ENCODE data around the gene ANKRD33B. TPM values are rescaled to one million over a fixed set of nuclear protein-coding genes. Genes with fewer than 3 reads are reported as not detected.

Gene ANKRD33B
- total and polyA plus RNA-seq, 10 donors = 2.0 to 37.8 (median 24.6) TPM

- intact Hi-C loops (cut with DNase I; ENCODE audit: low total_unique reads) = no loop called here
- no peaks in the 10 kb centered on the region for H3K9me3 ChIP-seq
- H3K36me3 ChIP-seq = no peaks in the 10 kb centered on the region
- DNase-seq = no peak
- peak overlapping the region in 4 of 8 donors; percentile 28 to 54 (median 46) for H3K27ac ChIP-seq
- no peak overlapping the region for H3K4me3 ChIP-seq
- H3K27me3 ChIP-seq (replicated peaks in 1 of 7) = peaks cover 0 to 15% (median 0%) of the 10 kb centered on the region in 7 donors
- 30 to 49% (median 34%) methylated on average over 4 of the region's 4 CpGs for WGBS, 5 donors
- TF ChIP-seq, protein P1, sequence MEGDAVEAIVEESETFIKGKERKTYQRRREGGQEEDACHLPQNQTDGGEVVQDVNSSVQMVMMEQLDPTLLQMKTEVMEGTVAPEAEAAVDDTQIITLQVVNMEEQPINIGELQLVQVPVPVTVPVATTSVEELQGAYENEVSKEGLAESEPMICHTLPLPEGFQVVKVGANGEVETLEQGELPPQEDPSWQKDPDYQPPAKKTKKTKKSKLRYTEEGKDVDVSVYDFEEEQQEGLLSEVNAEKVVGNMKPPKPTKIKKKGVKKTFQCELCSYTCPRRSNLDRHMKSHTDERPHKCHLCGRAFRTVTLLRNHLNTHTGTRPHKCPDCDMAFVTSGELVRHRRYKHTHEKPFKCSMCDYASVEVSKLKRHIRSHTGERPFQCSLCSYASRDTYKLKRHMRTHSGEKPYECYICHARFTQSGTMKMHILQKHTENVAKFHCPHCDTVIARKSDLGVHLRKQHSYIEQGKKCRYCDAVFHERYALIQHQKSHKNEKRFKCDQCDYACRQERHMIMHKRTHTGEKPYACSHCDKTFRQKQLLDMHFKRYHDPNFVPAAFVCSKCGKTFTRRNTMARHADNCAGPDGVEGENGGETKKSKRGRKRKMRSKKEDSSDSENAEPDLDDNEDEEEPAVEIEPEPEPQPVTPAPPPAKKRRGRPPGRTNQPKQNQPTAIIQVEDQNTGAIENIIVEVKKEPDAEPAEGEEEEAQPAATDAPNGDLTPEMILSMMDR (IDR thresholded peaks at IDR 0.05 in 8 of 11, conservative IDR thresholded peaks at IDR 0.05 in 3 of 11) = no peak
- peaks cover 9 to 55% (median 25%) of the 10 kb centered on the region in 6 donors for H3K4me1 ChIP-seq
These were observed 26.2 kb upstream of the ANKRD33B start for GRCh38 chr5:10537624-10538023.

GRCh38 chr5:10538103-10538788 is 25.6 kb upstream of the ANKRD33B start:
- Histone ChIP-seq H3K27ac (no peak overlapping the region), H3K4me1 (peaks cover 9 to 50% (median 25%) of the 10 kb centered on the region in 6 donors), H3K4me3 (no peak overlapping the region), H3K36me3 (no peaks in the 10 kb centered on the region), H3K9me3 (no peaks in the 10 kb centered on the region), H3K27me3 (replicated peaks in 1 of 7) (peaks cover 0 to 11% (median 0%) of the 10 kb centered on the region in 7 donors)
- intact Hi-C loops (cut with DNase I; ENCODE audit: low total_unique reads) = no loop called here
- TF ChIP-seq POLR2AphosphoS5 (IDR thresholded peaks at IDR 0.05) (no peak), POLR2A (IDR thresholded peaks at IDR 0.05) (no peak)
- TF ChIP-seq, protein P1 (IDR thresholded peaks at IDR 0.05 in 8 of 11, conservative IDR thresholded peaks at IDR 0.05 in 3 of 11) = no peak
- DNase-seq = no peak
- WGBS, 5 donors = 90 to 97% (median 92%) methylated on average over 14 of the region's 14 CpGs

DNA sequence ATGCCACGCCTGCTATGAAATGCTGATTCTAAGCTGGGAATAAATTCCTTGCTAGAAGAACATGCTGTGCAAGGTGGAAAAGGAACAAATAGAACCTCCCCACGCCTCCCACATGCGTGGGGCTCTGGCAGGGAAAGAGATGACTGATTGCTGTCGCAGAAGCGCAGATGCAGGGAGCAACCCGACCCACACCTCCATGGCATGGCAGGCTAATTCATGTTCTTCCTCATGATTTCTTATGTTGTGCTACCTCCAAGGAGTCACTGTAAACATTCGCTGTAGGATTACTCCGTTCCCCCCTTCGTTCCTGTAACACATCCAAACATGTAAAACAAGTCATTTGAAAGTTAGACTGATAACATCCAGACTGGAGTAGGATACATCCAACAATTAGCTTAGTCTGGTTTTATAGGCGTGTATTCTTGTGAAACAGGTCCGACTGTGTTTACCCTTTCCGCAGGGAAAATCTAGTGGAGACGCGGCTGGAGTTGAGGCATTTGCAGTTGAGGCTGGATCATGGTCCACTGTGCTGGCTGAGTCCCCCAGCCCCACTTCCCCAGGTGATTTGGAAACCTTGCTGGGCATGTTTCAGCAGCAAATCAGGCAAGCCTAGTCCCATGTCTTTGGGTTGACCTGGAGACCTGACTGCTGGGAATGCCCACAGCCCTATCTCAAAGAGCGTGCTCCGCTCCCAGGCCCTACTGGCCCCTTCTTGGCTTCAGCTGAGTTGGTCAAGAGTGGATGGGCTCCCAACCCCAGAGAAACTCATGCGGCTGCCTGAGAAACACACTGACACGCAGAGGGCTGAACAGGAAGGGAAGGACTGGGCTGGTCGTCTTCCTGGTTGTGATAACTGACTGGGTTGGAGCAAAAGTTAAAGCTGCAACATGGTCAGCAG is 24.8 kb upstream of the ANKRD33B start:
- H3K9me3 ChIP-seq = no peaks in the 10 kb centered on the region
- peaks cover 9 to 51% (median 25%) of the 10 kb centered on the region in 6 donors for H3K4me1 ChIP-seq
- H3K27ac ChIP-seq = peak overlapping the region in 5 of 8 donors; percentile 13 to 53 (median 45)
- TF ChIP-seq POLR2AphosphoS5 (IDR thresholded peaks at IDR 0.05) (peak in 1 of 3 donors; percentile 5), POLR2A (IDR thresholded peaks at IDR 0.05) (no peak)
- TF ChIP-seq, protein P1 (IDR thresholded peaks at IDR 0.05 in 8 of 11, conservative IDR thresholded peaks at IDR 0.05 in 3 of 11) = no peak
- no peaks in the 10 kb centered on the region for H3K36me3 ChIP-seq
- no peak for DNase-seq
- H3K4me3 ChIP-seq = no peak overlapping the region
- peaks cover 0 to 4% (median 0%) of the 10 kb centered on the region in 7 donors for H3K27me3 ChIP-seq (replicated peaks in 1 of 7)
- intact Hi-C loops (cut with DNase I; ENCODE audit: low total_unique reads) = no loop called here
- WGBS, 5 donors = 75 to 86% (median 81%) methylated on average over 17 to 19 of the region's 19 CpGs

DNA sequence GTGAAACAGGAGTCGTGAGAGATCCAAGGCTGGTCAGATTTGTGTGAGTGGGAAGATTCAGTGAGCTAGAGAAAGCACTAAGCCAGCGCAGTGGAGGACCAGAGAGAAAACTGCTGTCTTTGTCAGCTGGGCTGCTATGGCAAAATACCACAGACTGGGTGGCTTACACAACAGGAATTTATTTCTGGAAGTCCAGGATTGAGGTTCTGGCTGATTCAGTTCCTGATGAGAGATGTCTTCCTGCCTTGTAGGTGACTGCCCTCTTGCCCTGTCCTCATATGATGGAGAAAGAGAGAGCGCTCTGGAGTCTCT is 24.2 kb upstream of the ANKRD33B start:
- WGBS, 5 donors = 43 to 66% (median 58%) methylated on average over 3 of the region's 3 CpGs
- DNase-seq = no peak
- TF ChIP-seq POLR2A (IDR thresholded peaks at IDR 0.05) (no peak), POLR2AphosphoS5 (IDR thresholded peaks at IDR 0.05) (no peak)
- TF ChIP-seq, protein P1 (IDR thresholded peaks at IDR 0.05 in 8 of 11, conservative IDR thresholded peaks at IDR 0.05 in 3 of 11) = no peak

More for the DNA sequence above, 24.2 kb upstream of the ANKRD33B start:
- Histone ChIP-seq H3K27me3 (replicated peaks in 1 of 7) (peaks cover 0 to 4% (median 0%) of the 10 kb centered on the region in 7 donors), H3K4me1 (peaks cover 9 to 52% (median 25%) of the 10 kb centered on the region in 6 donors), H3K27ac (peak overlapping the region in 6 of 8 donors; percentile 13 to 53 (median 44)), H3K36me3 (no peaks in the 10 kb centered on the region), H3K9me3 (no peaks in the 10 kb centered on the region), H3K4me3 (no peak overlapping the region)
- intact Hi-C loops (cut with DNase I; ENCODE audit: low total_unique reads) = no loop called here
